ENCODE data around the gene PIAS1.

PIAS1 gene

DNA sequence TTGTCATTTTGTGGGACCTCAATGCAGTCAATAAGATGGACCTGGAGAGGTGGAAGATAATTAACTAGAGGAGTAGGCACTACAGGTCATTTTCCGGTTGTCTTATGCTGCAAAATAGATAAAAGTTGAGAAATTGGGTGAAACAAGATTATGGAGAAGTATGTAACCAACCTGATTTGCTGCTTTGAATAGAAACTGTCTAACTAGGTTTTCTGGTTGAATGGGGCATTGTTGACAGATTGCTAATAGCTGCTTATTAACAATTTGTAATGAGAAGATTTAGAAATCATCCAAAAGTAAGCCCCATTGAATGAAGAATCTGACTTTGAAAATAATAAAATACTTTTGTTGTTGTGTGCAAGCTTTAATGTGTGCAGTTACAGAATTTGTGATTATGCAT is 26.2 kb downstream of the PIAS1 start:
- TF ChIP-seq TAF1 (IDR thresholded peaks at IDR 0.05; ENCODE audit: borderline replicate concordance, insufficient read depth, low read length): no peak
- TF ChIP-seq SIN3A (IDR thresholded peaks at IDR 0.05; ENCODE audit: borderline replicate concordance, insufficient read depth, low read length): no peak
- TF ChIP-seq FOXP2 (optimal IDR thresholded peaks at IDR 0.05; ENCODE audit: borderline replicate concordance, extremely low read depth, extremely low read length, insufficient read depth): no peak

DNA sequence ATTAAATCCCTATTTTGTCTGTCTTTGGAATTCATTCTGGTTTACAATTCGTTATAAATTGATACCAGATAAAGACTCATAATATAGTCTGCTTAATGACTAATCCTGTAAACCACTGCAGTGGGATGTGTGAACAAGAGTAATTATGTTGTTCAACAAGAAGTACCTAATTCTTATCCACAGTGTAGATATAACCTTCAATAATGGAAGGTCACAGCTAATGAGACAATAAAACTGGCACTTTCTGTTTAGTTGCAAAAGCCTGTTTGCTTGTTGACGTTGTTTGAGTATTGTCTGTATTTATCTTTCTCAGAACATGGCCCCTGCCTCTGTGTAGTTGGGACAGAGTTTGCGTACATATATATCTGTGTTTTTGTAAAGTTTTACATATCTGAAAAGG is 26.7 kb downstream of the PIAS1 start:
- no peak for TF ChIP-seq FOXP2 (optimal IDR thresholded peaks at IDR 0.05; ENCODE audit: borderline replicate concordance, extremely low read depth, extremely low read length, insufficient read depth)
- TF ChIP-seq TAF1 (IDR thresholded peaks at IDR 0.05; ENCODE audit: borderline replicate concordance, insufficient read depth, low read length): no peak
- TF ChIP-seq POLR2AphosphoS5 (IDR thresholded peaks at IDR 0.05; ENCODE audit: low read depth, low read length): no peak

DNA sequence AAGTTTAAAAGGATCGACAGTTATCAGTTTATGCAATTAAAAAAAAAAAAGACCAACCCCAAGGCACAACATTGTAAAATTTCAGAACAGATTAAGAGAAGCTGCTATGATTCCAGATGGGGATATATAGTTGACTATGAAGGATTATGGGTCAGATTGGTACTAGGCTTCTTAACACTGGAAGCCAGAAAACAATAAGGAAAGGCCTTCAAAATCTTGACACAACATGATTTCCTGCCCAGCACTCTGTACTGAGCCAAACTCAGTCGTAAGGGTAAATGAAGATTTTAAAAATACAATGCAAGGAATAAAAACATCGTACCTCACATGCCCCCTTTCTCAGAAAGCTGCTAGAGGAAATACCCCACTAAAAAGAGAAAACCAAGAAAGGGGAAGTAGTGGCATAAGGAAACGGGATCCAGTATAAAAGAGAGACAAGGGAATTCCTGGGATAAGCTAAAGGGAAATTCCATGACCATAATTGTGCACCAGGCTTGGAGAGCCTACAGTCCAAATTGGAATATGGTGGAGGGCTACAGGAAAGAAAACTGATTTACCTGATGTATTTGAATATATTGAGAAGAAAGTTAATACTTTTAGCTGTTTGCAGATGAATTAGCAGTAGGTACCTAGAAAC is 27.9 kb downstream of the PIAS1 start:
- no peak for TF ChIP-seq SIN3A (IDR thresholded peaks at IDR 0.05; ENCODE audit: borderline replicate concordance, insufficient read depth, low read length)
- no peak for TF ChIP-seq FOXP2 (optimal IDR thresholded peaks at IDR 0.05; ENCODE audit: borderline replicate concordance, extremely low read depth, extremely low read length, insufficient read depth)
- no peak for TF ChIP-seq TAF1 (IDR thresholded peaks at IDR 0.05; ENCODE audit: borderline replicate concordance, insufficient read depth, low read length)
- TF ChIP-seq POLR2AphosphoS5 (IDR thresholded peaks at IDR 0.05; ENCODE audit: low read depth, low read length): no peak
- TF ChIP-seq, protein P1, sequence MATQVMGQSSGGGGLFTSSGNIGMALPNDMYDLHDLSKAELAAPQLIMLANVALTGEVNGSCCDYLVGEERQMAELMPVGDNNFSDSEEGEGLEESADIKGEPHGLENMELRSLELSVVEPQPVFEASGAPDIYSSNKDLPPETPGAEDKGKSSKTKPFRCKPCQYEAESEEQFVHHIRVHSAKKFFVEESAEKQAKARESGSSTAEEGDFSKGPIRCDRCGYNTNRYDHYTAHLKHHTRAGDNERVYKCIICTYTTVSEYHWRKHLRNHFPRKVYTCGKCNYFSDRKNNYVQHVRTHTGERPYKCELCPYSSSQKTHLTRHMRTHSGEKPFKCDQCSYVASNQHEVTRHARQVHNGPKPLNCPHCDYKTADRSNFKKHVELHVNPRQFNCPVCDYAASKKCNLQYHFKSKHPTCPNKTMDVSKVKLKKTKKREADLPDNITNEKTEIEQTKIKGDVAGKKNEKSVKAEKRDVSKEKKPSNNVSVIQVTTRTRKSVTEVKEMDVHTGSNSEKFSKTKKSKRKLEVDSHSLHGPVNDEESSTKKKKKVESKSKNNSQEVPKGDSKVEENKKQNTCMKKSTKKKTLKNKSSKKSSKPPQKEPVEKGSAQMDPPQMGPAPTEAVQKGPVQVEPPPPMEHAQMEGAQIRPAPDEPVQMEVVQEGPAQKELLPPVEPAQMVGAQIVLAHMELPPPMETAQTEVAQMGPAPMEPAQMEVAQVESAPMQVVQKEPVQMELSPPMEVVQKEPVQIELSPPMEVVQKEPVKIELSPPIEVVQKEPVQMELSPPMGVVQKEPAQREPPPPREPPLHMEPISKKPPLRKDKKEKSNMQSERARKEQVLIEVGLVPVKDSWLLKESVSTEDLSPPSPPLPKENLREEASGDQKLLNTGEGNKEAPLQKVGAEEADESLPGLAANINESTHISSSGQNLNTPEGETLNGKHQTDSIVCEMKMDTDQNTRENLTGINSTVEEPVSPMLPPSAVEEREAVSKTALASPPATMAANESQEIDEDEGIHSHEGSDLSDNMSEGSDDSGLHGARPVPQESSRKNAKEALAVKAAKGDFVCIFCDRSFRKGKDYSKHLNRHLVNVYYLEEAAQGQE (IDR thresholded peaks at IDR 0.05; ENCODE audit: insufficient read depth in 1 of 2, low read depth in 2 of 2, low read length in 2 of 2): no peak

DNA sequence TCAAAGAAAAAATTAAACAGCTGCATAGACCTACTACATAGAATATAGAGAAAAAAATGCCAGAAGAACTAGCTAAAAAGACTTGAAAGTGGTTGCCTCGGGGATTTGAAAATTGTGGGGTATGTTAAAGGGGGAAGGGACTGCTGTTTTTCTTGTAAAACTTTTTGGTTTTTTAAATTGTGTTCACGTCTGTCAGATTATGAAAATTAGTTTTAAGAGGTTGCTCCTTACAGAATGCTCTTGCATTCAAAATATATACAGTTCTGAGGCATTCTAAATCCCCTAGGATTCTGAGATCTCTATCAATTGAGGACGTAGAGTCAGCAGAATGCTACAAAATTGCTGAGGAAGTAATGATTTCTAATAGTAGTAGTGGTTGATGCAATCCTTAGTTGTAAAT is 28.6 kb downstream of the PIAS1 start:
- TF ChIP-seq, protein P1 (IDR thresholded peaks at IDR 0.05; ENCODE audit: insufficient read depth in 1 of 2, low read depth in 2 of 2, low read length in 2 of 2): no peak
- TF ChIP-seq POLR2AphosphoS5 (IDR thresholded peaks at IDR 0.05; ENCODE audit: low read depth, low read length) (no peak), TAF1 (IDR thresholded peaks at IDR 0.05; ENCODE audit: borderline replicate concordance, insufficient read depth, low read length) (no peak), SIN3A (IDR thresholded peaks at IDR 0.05; ENCODE audit: borderline replicate concordance, insufficient read depth, low read length) (no peak), FOXP2 (optimal IDR thresholded peaks at IDR 0.05; ENCODE audit: borderline replicate concordance, extremely low read depth, extremely low read length, insufficient read depth) (no peak)

DNA sequence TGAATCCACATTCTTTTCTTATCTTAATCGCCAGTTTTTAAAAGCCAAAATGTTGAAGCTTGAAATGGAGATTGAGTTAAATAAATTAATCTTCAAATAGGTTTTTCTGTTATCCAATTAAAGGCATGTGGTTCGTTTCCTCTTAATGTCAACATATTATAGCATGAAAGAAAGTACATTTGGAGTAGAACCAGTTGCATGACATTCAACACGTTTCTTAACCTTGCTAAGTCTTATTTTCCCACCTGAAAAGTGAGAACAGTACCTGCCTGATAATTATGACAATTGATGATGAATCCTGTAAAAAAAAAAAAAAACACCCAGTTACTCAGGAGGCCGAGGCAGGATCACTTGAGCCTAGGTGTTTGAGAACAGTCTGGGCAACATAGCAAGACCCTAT is 29.3 kb downstream of the PIAS1 start:
- no peak for TF ChIP-seq TAF1 (IDR thresholded peaks at IDR 0.05; ENCODE audit: borderline replicate concordance, insufficient read depth, low read length)
- no peak for TF ChIP-seq POLR2AphosphoS5 (IDR thresholded peaks at IDR 0.05; ENCODE audit: low read depth, low read length)
- TF ChIP-seq, protein P1 (IDR thresholded peaks at IDR 0.05; ENCODE audit: insufficient read depth in 1 of 2, low read depth in 2 of 2, low read length in 2 of 2): no peak
- no peak for TF ChIP-seq SIN3A (IDR thresholded peaks at IDR 0.05; ENCODE audit: borderline replicate concordance, insufficient read depth, low read length)
- TF ChIP-seq FOXP2 (optimal IDR thresholded peaks at IDR 0.05; ENCODE audit: borderline replicate concordance, extremely low read depth, extremely low read length, insufficient read depth): no peak

DNA sequence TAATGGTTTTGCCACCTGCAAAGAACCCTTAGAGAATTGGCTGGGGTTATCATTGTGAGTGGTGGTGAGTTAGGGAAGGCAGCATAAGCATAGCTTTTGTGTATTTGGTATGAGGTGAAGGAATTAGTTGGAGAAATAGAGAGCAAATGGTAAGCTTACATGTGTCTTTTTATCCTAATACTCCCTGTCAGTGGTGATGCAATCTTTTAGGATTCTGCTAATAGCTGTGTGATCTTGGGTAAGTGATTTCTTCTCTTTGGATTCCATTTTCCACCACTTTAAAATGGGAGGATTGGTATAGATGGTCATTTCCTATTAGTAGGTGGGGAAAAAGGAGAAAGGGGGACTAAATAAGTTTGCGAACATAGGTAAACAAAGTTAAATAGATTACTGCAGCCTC is 30.9 kb downstream of the PIAS1 start:
- no peak for TF ChIP-seq POLR2AphosphoS5 (IDR thresholded peaks at IDR 0.05; ENCODE audit: low read depth, low read length)
- TF ChIP-seq FOXP2 (optimal IDR thresholded peaks at IDR 0.05; ENCODE audit: borderline replicate concordance, extremely low read depth, extremely low read length, insufficient read depth): no peak
- no peak for TF ChIP-seq TAF1 (IDR thresholded peaks at IDR 0.05; ENCODE audit: borderline replicate concordance, insufficient read depth, low read length)
- no peak for TF ChIP-seq SIN3A (IDR thresholded peaks at IDR 0.05; ENCODE audit: borderline replicate concordance, insufficient read depth, low read length)

Data from PFSK-1 (cell line).